Bronchial epithelial cell (primary cell): ENCODE measurements around the gene NLRC5. TPM values are rescaled to one million over a fixed set of nuclear protein-coding genes. Genes with fewer than 3 reads are reported as not detected.

ENCODE experiments used
- DNase-seq: peaks from one replicate; pipeline ENCODE4 v3.0.0-alpha.2; 2010; ENCODE audit warnings: low read depth
- FAIRE-seq: peaks from 2 replicates; lab custom pipeline; 2011; peaks lifted over from hg19 to GRCh38; lab: Jason Lieb, UNC
- H3K27me3 ChIP-seq: 2 replicates; pipeline ENCODE4 v1.5.1; 2011; ENCODE audit warnings: low read length; ENCODE audit not compliant: control insufficient read depth, insufficient read depth
- H3K36me3 ChIP-seq: 2 replicates; pipeline ENCODE4 v1.5.1; 2011; ENCODE audit warnings: low read length; ENCODE audit not compliant: control insufficient read depth, insufficient read depth
- H3K4me3 ChIP-seq: 2 replicates; pipeline ENCODE4 v1.5.1; 2011; ENCODE audit warnings: mild to moderate bottlenecking, low read depth, low read length, control low read depth
- CTCF ChIP-seq: IDR thresholded peaks from 2 replicates; pipeline ENCODE4 v1.5.1; 2011; ENCODE audit warnings: mild to moderate bottlenecking, moderate library complexity, low read length, control low read depth, inconsistent platforms; ENCODE audit not compliant: insufficient read depth, severe bottlenecking
- total RNA-seq: library from RNA; depleted of rRNA; stranded (reverse); fragments of >200 nt; gene quantifications from 2 replicates; pipeline ENCODE4 v1.2.1, GENCODE V29; 2014

The NLRC5 gene
- total RNA-seq, 1 donor from 2014 or later, result 2.1 TPM

DNA sequence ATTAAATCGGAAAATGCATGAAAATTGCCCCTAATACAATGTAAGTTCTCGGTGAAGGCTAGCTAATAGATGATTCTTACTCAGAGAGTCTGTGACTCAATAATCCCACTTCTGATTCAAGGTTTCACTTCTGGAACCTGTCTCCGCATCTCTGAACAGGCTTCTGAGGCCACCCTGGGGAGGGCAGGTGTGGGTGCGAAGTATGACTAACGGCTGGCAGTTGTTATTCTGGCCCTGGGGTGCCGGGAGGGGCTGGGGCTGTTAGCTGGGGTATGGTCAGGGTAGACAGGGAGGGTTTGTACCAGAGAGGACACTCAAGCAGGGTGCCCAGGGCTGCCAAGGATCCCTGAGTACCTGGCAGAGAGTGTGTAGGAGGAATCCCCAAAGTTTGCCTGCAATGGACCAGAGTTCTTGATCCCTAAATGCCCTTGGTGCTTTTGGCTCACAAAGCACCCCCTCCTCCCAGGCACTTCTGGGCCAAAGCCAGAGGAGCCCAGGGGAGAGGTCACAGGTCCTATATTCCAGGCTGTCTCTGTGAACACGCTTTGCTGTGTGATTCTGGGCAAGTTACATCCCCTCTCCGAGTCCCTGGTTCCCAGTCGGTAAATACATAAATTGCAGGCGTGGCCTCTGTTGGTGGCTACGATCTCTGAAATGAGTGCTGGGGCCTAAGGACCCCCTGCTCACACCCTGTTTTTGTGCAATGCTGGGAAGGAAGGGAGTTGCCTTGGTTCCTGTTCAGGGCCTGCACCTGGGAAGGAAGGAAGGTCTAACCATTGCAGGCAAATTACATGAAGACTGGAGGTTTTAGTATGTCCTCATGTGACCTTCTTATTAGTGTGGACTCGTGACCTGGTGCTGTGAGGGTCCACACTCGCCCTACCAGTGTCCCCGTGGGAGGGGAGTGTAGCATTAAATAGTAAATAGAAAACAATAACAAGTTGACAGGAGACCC is 53.1 kb downstream of the NLRC5 start:
- DNase-seq (peak; percentile 90), FAIRE-seq (no peak)
- H3K27me3 ChIP-seq, result no peaks in the 10 kb centered on the region
- TF ChIP-seq CTCF, result no peak
- H3K4me3 ChIP-seq, result no peak overlapping the region
- no peaks in the 10 kb centered on the region for H3K36me3 ChIP-seq

DNA sequence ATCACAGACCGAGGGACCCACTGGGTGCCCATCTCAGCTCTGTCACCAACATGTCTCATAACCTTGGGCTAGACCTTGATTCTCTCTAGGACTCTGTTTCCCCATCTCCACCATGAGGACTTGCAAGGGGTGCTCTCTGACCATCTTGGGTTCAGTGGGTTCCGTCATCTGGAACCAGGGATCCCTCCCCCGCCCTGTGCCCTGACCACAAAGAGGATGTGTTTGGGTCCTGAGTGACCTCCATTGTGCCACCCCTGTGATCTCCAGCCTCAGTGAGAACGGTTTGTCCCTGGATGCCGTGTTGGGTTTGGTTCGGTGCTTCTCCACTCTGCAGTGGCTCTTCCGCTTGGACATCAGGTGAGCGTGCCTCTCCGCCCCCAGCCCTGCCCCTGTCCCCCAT is 53.9 kb downstream of the NLRC5 start:
- FAIRE-seq (no peak), DNase-seq (no peak)
- no peaks in the 10 kb centered on the region for H3K27me3 ChIP-seq
- no peaks in the 10 kb centered on the region for H3K36me3 ChIP-seq
- TF ChIP-seq CTCF, result no peak
- no peak overlapping the region for H3K4me3 ChIP-seq

- no peak overlapping the region for H3K4me3 ChIP-seq
These were observed 55.8 kb downstream of the NLRC5 start for GRCh38 chr16:57044931-57045693.

GRCh38 chr16:57045694-57046381 is 56.5 kb downstream of the NLRC5 start:
- FAIRE-seq (no peak), DNase-seq (peak; percentile 35)
- Histone ChIP-seq H3K27me3 (no peaks in the 10 kb centered on the region), H3K4me3 (no peak overlapping the region), H3K36me3 (no peaks in the 10 kb centered on the region)
- peak; percentile 78 for TF ChIP-seq CTCF

More at GRCh38 chr16:57044931-57045693, 55.8 kb downstream of the NLRC5 start:
- TF ChIP-seq CTCF, result no peak
- FAIRE-seq (no peak), DNase-seq (no peak)
- H3K27me3 ChIP-seq, result no peaks in the 10 kb centered on the region
- H3K36me3 ChIP-seq, result no peaks in the 10 kb centered on the region

- Histone ChIP-seq H3K27me3 (no peaks in the 10 kb centered on the region), H3K4me3 (no peak overlapping the region), H3K36me3 (no peaks in the 10 kb centered on the region)
- DNase-seq (no peak), FAIRE-seq (no peak)
- no peak for TF ChIP-seq CTCF
These were observed 58.7 kb downstream of the NLRC5 start for GRCh38 chr16:57048095-57048494.
